ENCODE data around the gene CRAMP1.

- TF ChIP-seq CTCF (IDR thresholded peaks at IDR 0.05; ENCODE audit: insufficient read depth, low read length) = no peak
- TF ChIP-seq POLR2AphosphoS5 (IDR thresholded peaks at IDR 0.05; ENCODE audit: low read depth) = no peak
- TF ChIP-seq REST (IDR thresholded peaks at IDR 0.05; ENCODE audit: insufficient replicate concordance, low read depth) = no peak
- TF ChIP-seq GABPA (IDR thresholded peaks at IDR 0.05; ENCODE audit: low read depth) = no peak
These were observed 44.2 kb upstream of the CRAMP1 start for GRCh38 chr16:1567988-1568387.

All from HL-60 (cell line).